ELF-1 (cell line): Measurements from ENCODE around the gene MRS2.
"Not testable (repeated sequence)": the region's sequence is repeated elsewhere in the genome, so short reads cannot be mapped to it uniquely, and the experiment has no call there.

Experiments used
- DNase-seq: peaks from one replicate; pipeline ENCODE4 v3.0.0-alpha.2; 2016; ENCODE audit warnings: low read depth, low spot score

Gene MRS2, protein sequence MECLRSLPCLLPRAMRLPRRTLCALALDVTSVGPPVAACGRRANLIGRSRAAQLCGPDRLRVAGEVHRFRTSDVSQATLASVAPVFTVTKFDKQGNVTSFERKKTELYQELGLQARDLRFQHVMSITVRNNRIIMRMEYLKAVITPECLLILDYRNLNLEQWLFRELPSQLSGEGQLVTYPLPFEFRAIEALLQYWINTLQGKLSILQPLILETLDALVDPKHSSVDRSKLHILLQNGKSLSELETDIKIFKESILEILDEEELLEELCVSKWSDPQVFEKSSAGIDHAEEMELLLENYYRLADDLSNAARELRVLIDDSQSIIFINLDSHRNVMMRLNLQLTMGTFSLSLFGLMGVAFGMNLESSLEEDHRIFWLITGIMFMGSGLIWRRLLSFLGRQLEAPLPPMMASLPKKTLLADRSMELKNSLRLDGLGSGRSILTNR

DNA sequence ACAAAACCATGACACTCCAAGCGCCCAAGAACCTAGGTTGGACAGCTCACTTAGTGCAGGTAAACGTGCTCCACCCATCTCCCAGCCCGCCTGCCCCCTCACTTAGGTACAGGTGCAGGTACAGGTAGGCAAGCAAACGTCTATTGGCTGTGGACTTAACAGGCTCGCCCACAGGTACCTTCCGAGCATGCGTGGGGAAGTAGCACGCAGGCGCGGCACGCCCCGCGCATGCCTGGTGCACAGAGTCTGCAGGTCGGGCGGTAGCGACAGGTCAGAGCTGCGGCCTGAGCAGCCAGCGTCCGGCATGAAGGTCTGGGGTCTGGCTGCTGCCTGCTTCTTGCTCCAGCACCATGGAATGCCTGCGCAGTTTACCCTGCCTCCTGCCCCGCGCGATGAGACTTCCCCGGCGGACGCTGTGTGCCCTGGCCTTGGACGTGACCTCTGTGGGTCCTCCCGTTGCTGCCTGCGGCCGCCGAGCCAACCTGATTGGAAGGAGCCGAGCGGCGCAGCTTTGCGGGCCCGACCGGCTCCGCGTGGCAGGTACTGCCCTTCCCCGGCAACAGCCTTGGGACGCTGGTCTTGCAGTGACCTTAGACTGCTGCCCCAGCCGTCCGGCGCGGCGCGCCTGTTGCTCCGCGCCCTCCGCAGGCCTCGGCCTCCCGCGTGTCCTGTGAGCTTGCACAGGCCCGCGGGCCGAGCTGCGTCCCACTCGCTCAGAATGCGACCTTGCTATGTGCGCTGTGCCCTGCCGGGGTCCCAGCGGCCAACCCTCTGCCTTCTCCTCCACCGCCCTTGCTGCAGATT lies at the start of gene MRS2:
Gene MRS2, plus strand, starts transcription at position 240 of the 804 bp plus-strand sequence. Its CDS starts 111 bp downstream, at position 351.
- DNase-seq, result peak; percentile 89

DNA sequence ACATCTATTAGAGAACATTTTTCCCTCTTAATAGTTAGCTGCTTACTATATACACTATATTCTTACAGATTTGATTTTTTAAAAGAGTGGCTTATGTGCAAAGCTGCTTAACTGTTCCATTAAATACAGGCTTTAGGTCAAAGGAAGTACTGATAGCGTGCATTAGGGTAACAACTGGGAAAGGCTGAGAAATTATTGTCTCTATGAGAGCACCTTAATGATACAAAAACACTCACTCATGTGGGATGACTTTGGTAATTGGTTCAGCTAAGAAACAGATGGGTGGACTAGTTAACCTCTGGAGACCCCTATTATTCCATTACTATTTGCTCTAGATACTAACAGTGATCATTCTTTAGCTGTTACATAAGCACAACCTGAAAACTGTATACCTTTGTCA lies 48.9 kb upstream of the MRS2 start:
- no peak for DNase-seq

DNA sequence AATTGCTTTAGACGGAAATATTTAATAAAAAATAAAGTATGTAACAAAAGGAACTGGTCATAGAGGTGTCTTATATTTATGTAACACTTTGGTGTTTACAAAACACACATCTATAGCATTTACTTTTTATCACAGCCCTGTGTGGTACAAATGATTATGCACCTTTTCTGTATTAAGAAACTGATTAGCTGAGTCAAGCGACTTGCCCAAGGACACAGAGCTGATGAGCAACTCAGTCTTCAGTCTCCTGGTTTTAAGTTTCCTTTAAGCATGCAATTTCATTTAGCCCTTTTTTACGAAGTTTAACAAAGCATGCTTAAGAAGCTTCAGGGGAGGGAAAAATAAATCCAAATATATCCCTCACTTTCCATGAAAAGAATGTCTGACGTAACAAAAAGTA lies 47.3 kb upstream of the MRS2 start:
- DNase-seq, result no peak

DNA sequence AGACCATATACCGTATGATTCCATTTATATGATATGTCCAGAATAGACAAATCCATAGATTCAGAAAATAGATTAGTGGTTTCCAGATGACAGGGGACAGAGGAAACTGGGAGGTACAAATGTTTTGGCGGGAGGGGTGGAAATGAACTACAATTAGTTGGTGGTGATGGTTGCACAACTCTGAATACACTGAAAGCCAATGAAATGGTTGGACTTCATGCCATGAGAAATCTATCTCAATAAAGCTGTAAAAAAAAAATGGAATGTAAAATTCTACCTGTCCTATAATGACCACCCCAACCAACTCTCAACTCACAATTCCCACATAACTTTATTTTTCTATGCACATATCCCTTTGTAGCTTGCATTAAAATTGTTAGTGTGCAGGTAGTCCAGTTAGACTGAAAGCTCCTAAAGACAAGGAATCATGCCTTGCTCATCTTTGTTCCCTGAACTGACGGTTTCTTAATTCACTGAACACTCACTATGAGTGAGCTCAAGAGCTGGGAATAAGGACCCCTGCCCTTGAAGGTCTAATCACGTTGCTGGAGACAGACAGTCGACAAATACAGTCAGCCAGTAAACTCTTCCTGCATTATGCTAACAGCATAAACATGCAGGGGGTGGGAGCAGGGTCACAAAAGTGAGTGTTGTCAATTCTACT lies 46.3 kb upstream of the MRS2 start:
- no peak for DNase-seq

DNA sequence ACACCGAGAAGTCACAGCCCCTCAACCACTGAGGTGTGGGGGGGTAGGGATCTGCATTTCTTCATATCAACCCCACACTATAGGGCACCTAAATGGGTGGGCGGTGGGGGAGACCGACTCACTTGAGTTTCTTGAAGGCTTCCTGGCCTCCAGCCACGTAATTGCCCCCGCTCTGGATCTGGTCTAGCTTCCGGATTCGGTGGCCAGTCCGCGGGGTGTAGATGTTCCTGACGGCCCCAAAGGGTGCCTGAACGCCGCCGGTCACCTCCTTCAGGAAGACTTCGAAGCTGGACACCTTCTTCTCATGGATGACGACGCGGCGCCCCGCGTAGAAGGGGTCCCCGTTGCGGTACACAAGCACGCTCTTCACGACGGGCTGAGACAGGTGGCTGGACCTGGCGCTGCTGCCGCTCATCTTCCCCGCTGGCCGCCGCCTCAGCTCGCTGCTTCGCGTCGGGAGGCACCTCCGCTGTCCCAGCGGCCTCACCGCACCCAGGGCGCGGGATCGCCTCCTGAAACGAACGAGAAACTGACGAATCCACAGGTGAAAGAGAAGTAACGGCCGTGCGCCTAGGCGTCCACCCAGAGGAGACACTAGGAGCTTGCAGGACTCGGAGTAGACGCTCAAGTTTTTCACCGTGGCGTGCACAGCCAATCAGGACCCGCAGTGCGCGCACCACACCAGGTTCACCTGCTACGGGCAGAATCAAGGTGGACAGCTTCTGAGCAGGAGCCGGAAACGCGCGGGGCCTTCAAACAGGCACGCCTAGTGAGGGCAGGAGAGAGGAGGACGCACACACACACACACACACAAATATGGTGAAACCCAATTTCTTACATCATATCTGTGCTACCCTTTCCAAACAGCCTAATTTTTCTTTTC lies 45.2 kb upstream of the MRS2 start, which contains the start of gene DCDC2:
Gene DCDC2, minus strand, starts transcription at position 724 of the 883 bp plus-strand sequence. Its CDS starts 309 bp downstream, at position 415.
- peak; percentile 79 for DNase-seq

DNA sequence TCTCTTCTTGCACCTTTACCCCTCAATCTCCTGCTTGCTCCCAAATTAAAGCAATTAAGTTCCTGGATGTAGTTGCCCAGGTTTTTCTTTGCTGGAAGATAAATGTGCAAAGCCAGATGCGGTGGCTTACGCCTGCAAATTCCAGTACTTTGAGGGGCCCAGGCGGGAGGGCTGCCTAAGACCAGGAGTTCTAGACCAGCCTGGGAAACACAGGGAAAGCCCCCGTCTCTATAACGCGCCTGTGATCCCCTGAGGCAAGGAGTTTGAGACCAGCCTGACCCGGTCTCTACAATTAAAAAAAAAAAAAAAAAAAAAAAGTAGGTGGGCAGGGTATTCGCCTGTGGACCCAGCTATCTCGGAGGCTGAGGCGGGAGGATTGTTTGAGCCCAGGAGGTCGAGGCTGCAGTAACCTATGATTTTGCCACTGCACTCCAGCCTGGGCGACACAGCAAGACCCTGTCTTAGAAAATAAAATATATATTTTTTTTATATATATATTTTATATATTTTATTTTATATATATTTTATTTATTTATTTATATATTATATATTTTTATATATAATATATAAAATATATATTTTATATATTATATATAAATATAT lies 44.4 kb upstream of the MRS2 start:
- DNase-seq, result peak; percentile 64

DNA sequence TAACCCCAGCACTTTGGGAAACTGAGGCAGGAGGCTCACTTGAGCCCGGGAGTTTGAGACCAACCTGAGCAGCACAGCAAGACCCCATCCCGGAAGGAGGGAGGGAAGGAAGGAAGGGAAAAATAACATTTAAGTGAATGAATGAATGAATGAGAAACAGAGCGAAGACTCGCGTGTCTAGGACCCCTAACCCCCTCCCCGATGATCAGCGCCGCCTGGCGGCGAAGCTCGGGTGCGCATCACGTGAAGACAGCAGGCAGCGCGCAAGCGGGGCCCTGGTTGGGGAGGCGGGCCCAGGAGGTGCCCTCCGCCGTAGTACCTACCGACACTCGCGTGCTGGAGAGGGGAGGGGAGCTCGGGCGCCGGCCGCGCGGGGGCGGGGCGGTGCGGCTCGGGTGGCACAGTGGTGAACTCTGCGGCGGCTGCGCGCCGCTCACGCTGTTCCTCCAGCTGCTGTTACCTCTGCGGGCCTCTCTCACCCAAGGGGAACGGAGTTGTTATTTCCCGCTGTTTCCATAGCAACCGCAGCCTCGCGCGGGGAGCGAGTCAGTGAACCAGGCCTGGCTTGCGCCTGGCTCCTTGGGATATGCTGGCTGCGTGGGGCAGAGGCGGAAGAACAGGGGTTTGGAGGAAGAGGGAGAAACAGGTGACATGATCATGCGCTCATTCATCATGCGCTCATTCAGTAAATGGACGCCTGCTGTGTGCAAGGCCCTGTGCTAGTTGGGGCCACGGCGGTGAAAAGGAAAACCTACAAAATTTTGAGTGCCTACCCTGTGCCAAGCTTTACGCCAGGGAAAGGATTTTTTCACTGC lies 42.9 kb upstream of the MRS2 start:
- DNase-seq, result peak; percentile 95

DNA sequence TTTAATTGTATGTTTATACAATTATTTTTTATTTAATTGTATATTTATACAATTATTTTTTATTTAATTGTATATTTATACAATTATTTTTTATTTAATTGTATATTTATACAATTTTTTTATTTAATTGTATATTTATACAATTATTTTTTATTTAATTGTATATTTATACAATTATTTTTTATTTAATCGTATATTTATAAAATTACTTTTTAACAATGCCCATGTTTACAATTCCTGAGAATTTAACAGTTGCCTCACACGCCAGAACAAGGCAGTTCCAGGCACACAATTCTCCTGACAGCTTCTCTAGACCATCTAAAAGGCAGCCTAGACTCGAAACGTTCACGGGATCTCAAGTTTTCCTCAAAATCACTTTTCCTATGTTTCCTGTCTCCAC lies 40.4 kb upstream of the MRS2 start:
- not testable (repeated sequence) for DNase-seq

DNA sequence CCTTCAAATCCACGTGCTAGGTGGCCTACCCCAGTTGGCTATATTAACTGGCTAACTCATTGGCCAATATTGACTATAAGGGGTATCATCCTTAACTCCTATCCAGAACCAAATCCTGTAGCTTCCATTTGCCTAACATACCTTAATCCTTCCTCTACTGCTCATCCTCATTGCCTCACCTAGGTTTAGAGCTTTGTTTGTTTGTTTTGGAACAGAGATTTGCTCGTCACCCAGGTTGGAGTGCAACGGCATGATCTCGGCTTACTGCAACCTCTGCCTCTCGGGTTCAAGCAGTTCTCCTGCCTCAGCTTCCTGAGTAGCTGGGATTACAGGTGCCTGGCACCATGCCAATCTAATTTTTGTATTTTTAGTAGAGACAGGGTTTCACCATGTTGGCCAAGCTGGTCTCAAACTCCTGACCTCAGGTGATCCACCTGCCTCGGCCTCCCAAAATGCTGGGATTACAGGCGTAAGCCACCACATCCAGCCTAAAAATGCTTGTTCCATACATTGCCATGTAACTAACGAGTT lies 37.6 kb upstream of the MRS2 start:
- not testable (repeated sequence) for DNase-seq

DNA sequence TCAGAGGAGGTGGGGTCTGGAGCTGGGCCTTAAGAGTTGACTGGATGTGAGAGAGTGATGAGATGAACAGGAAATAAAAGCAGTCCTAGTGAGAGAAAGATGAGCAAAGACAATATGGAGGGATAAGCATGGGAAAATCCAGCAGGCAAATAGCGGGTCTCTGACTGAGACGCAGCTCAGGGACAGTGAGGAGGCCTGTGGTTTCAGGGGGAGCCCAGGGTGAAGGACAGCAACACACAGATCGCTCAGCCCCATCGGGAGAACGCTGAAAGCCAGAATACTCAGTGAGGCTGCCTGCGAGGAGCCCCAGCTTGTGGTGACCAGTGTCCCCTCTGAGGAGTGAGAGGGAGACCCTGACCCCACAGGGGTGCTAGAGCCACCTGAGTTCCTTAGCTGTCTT lies 28.1 kb upstream of the MRS2 start:
- DNase-seq, result no peak

DNA sequence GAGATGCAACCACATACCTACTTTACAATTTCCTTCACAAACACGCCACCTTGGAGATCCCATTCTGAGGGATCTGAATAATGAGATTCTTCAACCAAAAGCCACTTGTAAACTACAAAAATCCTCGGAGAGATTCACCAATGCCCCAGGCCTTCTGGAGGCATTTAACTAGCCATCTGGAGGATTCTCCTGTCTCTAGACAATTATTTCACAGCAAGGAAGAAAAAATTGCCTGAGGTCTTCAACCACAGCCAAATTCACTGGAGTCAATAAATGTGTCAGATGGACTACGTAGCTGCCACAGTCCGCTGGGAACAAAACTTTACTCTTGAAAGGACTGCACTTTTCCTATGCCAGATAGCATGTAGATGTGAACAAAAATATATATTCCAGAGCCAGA lies 25.9 kb upstream of the MRS2 start:
- DNase-seq, result peak; percentile 58

DNA sequence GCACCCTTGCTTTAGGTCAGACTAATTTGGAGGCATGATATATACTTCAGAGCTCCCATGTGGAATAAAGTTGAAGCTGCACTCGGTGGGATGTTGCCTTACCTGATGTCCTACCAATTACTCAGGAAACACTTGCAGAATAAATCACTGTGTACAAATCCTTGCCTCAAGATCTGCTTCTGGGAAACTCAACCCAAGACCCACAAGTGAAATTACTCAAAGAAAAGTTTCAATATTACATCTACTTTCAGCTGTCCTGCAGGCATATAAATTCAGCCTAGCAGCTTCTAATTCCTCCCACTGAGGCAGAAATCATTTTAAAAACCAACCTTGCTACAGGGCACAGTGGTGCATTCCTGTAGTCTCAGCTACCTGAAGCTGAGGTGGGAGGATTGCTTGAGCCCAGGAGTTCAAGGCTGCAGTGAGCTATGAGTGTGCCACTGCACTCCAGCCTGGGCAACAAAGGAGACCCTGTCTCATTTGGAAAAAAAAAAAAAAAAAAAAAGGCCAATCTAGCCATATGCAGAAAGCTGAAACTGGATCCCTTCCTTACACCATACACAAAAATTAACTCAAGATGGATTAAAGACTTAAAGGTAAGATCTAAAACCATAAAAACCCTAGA lies 24.2 kb upstream of the MRS2 start:
- no peak for DNase-seq

DNA sequence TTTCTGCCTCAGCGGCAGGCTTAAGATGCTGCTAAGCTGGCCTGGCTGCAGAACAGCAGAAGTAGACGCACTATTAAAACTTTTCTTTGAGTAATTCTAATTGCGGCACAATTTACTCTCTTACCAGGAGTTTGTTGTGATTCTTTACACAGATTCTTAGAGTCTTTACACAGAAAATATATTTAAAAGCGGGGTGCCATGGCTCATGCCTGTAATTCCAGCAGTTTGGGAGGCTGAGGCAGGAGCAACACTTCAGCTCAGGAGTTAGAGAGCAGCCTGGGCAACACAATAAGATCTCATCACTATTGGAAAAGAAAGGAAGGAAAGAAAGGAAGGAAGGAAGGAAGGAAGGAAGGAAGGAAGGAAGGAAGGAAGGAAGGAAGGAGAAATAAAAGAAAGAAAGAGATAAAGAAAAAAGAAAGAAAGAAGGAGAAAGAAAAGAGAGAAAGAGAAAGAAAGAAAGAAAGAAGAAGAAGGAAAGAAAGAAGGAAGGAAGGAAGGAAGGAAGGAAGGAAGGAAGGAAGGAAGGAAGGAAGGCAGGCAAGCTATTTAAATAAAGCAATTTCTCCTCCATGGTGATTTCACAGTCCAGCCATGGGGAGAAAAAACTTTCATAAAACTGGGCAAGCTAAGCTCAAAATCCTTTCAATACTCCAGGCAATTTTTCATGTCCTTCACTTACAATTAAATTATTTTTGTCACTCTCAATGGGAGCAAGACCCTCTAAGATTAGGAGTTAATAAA lies 21.1 kb upstream of the MRS2 start:
- DNase-seq, result no peak

DNA sequence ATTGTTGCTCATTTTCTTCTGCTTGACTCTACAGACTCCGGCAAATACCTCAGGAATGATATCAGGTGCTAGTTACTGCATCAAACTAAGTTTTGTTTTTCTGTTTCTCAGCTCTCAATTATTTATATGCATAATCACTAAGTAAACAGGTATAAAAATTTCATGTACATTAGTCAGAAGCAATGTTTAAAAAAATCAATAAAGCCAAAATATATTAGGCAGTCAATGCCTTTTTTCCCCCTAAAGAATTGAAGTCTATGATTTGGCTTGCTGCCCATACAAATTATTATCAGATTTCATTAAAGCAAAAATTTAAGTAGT lies 20.6 kb upstream of the MRS2 start:
- DNase-seq, result no peak

DNA sequence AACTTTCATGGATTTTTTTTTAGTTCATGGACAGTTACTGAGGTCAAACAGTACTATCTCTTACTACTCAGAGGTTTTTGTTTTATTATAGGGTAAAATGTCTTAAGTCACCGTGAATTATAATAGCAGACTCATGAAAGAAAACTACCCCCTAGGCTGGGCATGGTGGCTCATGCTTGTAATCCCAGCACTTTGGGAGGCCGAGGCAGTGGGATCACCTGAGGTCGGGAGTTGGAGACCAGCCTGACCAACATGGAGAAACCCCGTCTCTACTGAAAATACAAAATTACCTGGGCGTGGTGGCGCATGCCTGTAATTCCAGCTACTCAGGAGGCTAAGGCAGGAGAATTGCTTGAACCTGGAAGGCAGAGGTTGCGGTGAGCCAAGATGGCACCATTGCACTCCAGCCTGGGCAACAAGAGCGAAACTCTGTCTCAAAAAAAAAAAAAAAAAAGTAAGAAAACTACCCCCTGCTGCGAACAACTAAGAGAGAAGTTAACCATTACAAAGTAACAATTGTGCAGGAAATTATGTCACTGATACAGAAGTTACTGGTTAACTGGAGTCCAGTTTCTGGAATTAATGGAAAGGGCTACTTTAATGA lies 19.7 kb upstream of the MRS2 start:
- not testable (repeated sequence) for DNase-seq

DNA sequence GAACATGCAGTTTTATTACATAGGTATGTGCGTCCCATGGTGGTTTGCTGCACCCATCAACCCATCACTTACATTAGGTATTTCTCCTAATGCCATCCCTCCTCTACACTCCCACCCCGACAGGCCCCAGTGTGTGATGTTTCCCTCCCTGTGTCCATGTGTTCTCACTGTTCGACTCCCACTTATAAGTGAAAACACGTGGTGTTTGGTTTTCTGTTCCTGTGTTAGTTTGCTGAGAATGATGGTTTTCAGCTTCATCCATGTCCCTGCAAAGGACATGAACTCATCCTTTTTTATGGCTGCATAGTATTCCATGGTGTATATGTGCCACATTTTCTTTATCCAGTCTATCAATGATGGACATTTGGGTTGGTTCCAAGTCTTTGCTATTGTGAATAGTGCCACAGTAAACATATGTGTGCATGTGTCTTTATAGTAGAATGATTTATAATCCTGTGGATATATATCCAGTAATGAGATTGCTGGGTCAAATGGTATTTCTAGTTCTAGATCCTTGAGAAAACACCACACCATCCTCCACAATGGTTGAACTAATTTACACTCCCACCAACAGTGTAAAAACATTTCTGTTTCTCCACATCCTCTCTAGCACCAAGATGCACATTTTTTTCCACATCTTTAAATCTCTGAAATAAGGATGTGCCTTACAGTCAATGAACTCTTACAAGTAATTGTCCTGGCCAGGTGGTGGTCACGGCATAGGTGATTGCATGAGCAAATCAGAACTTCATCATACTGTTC lies 18.2 kb upstream of the MRS2 start:
- DNase-seq, result not testable (repeated sequence)

DNA sequence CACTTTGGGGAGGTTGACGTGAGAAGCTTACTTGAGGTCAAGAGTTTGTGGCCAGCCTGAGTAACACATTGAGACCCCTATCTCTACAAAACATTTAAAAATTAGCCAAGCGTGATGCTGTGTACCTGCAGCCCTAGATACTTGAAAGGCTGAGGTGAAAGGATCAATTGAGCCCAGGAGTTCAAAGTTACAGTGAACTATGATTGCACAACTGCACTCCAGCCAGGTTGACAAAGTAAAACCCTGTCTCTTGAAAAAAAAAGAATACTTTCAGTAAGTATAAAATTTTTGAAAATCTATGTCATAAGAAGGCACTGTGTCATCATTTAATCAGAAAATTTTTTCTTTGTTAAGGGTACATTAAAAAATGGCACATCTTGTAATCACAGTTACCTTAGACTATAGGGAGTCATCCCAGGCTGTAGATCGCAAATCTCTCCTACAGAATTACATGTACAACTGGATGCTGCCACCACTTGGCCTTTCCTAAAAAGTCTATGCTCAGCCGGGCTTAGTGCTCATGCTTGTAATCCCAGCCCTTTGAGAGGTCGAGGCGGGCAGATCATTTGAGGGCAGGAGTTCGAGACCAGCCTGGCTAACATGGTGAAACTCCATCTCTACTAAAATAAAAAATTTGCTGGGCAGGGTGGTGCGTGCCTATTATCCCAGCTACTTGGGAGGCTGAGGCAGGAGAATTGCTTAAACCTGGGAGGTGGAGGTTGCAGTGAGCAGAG lies 17.0 kb upstream of the MRS2 start:
- DNase-seq, result no peak
